HG02885 (cell line): Measurements from ENCODE around the gene ITGB8.

Experiments
- ATAC-seq: cut with Tn5 transposase; IDR thresholded peaks from one replicate; pipeline ENCODE4 v1.9.1; 2021; ENCODE audit warnings: mild to moderate bottlenecking; ENCODE audit not compliant: unreplicated experiment, poor library complexity

ITGB8 gene

DNA sequence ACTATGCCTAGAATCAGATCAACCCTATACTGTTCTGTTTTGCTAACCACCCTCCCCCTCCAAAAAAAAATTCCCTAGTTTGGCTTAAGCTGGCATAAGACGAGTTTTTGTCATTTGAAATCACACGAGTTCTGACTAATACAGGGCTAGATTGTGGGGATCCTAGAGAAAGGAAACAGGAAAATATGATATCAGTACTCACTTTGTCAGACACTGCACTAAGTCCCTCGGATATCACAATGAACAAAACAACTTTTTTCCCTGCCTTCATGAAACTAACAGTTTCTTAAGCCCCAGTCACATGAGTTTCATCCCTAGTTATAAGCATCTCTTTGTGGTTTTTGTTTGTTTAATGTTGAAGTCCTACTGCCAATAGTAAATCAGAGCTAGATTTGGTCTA lies 118.5 kb downstream of the ITGB8 start:
- no peak for ATAC-seq

DNA sequence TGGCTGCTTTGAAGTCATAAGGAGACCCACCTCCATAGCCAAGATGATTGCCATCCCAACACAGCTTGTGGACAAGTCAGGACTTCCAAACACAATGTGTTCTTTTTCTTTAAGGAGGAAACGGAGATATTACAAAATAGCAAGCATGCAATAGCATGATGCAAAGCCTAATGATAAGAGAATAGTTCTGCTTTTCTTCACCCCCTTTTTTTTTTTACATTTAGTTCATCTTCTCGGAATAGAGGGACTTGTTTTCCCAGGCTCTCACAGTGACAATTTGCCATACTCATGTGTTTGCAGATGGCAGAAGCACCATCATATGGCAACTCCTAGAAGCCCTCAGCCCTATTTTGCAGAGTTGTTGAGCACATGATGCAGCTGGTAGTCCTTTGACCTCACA lies 119.8 kb downstream of the ITGB8 start:
- ATAC-seq, result no peak

DNA sequence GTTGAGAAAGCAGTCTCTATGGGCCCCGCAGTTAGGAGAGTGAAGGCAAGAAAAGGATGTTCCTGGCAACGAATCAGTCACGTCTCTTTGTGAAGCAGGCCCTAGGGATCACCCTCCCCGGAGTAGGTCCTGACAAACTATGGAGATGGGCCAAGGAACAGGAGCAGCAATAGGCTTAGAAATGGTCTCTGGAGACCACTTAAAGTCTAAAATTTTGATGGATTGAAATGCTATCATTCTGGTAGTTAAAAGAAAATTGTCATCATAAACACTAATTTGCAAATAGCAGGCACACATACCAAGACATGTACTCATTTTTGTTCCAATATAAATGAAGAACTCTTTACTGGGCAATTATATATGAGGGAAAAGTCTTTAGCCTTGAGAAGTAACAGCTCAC lies 123.5 kb downstream of the ITGB8 start:
- no peak for ATAC-seq

DNA sequence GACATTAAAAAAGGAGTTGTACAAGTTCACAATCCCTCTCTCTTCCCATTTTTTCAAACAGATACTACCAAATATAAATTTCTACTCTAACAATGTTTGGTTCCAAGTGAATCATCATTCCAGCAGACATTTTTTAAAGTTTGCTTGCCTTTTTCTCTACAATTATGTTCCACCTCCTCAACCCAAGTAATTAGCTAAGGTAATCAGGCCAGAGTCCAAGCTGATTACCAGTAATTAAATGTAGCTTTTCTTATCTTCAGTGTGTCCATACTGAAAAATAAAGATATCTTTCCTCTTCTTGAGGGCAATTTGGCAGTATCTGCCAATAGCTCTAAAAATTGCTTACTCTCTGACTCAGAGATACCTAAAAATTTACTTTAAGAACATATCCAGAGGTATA lies 126.0 kb downstream of the ITGB8 start:
- ATAC-seq, result no peak

DNA sequence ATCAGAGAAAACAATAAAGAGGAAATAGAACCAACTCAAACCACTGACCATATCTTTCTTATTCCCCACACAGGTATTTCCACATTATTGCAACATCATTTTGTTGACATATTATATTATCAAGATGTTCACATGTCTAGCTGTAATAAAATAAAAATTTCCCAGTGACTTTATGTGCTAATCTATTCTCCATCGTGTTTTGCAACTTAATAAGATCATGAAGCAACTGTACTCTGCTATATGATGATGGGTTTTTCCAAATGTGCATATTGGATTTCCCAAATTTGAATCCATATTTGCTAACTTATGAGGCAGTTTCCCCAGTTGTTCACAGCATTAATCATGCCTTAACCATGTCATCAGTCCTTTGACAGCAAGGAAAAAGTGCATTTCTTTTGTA lies 127.8 kb downstream of the ITGB8 start:
- ATAC-seq, result no peak

DNA sequence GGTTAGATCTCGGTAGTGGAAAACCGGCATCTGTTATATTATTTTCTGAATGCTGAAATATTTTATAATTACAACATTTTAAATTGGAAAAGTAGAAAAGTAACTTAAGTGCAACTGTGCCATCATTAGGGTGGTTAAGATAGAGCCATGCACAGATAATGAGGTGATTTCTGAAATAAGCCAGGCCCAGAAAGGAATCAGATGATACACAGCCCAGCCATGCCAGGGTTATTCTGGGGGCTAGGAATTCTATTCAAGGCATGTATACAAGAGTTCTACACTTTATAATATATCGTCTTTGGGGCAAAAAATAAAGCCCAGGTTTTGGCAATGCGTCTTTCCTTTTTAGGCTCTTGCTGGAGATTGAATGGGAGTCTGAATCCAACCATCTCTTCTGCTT lies 128.7 kb downstream of the ITGB8 start:
- no peak for ATAC-seq

DNA sequence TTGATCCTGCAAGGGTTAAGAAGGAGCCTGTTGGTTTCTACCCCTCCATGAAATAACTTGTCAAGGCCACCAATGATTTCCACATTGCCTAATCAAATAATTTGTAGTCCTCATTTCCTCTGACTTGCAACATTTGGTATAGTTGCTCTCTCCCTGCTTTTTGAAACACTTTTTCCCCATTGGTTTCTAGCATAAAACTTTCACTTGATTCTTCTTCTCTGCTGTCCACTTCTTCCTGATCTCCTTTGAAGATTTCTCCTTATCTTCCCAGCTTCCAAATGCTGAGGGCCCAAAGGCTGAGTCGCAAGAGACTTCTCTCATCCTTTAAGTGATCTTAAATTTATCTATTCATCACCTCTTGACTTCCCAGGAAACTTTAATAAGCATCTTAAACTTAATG lies 134.2 kb downstream of the ITGB8 start:
- no peak for ATAC-seq
